Measurements from ENCODE around the gene ARSD.

The ARSD gene

GRCh38 chrX:2854918-2855317 lies 74.2 kb downstream of the ARSD start:
- DNase-seq (ENCODE audit: low read depth in 2 of 2): no peak
